HPDE6-E6E7 (cell line): ENCODE results near the gene TTLL10.
"Not testable (repeated sequence)": the region's sequence is repeated elsewhere in the genome, so short reads cannot be mapped to it uniquely, and the experiment has no call there.

ENCODE experiments used
- DNase-seq: peaks from one replicate; pipeline ENCODE4 v3.0.0; 2011; ENCODE audit warnings: missing footprints; ENCODE audit errors: extremely low spot score

The TTLL10 gene

GRCh38 chr1:1189111-1189510 is 15.4 kb downstream of the TTLL10 start:
- no peak for DNase-seq

GRCh38 chr1:1191734-1192133 is 18.1 kb downstream of the TTLL10 start:
- no peak for DNase-seq

GRCh38 chr1:1194723-1195122 is 21.0 kb downstream of the TTLL10 start:
- no peak for DNase-seq

- not testable (repeated sequence) for DNase-seq
Measured at GRCh38 chr1:1195726-1196125, 22.0 kb downstream of the TTLL10 start.

GRCh38 chr1:1196431-1197187 is 22.9 kb downstream of the TTLL10 start:
- DNase-seq: no peak

GRCh38 chr1:1197188-1197500 is 23.5 kb downstream of the TTLL10 start:
- DNase-seq: no peak

- DNase-seq: no peak
Measured at GRCh38 chr1:1197551-1198422, 24.1 kb downstream of the TTLL10 start.

GRCh38 chr1:1198423-1199140 is 24.9 kb downstream of the TTLL10 start:
- no peak for DNase-seq

- DNase-seq: no peak
Measured at GRCh38 chr1:1199141-1199960, 25.7 kb downstream of the TTLL10 start.

- DNase-seq: no peak
Measured at GRCh38 chr1:1199961-1200875, 26.5 kb downstream of the TTLL10 start.

GRCh38 chr1:1200876-1201810 is 27.5 kb downstream of the TTLL10 start:
- DNase-seq: no peak

- no peak for DNase-seq
Measured at GRCh38 chr1:1202831-1203560, 29.3 kb downstream of the TTLL10 start.

GRCh38 chr1:1203561-1204424 is 30.1 kb downstream of the TTLL10 start:
- DNase-seq: no peak

- no peak for DNase-seq
Measured at GRCh38 chr1:1204425-1204920, 30.8 kb downstream of the TTLL10 start.

- no peak for DNase-seq
Measured at GRCh38 chr1:1204998-1205768, 31.5 kb downstream of the TTLL10 start.

GRCh38 chr1:1205769-1206375 is 32.2 kb downstream of the TTLL10 start:
- DNase-seq: no peak
